HepG2 (cell line): Measurements from ENCODE around the gene NR5A2. TPM values are rescaled to one million over a fixed set of nuclear protein-coding genes. Genes with fewer than 3 reads are reported as not detected.

ENCODE experiments used
- ATAC-seq: fragments of 200-7000 bp; cut with Tn5 transposase; 3 replicates; pipeline ENCODE4 v1.9.1; 2020; ENCODE audit warnings: mild to moderate bottlenecking, moderate library complexity
- BruUV-seq: library from RNA; stranded (reverse); fragments of 400-500 nt; replicated peaks from 2 replicates; lab custom pipeline; 2021; lab: Mats Ljungman, UMichigan
- CTCF ChIA-PET: fragments of 300-600 bp; formaldehyde crosslinking; extraction: SDS; loops from one replicate; lab custom pipeline; 2021; ENCODE audit warnings: low total read pairs, inconsistent platforms, low intra/inter-chr PET ratio; lab: Yijun Ruan, JAX
- POLR2A ChIA-PET: fragments of 350-600 bp; sonication (Branson Sonifier 250); formaldehyde crosslinking; loops from one replicate; lab custom pipeline; 2020; ENCODE audit warnings: antibody characterized with exemption, inconsistent platforms; lab: Yijun Ruan, JAX
- DNase-seq: peaks from one replicate; pipeline ENCODE4 v3.0.0-alpha.2; 2015; ENCODE audit warnings: low spot score
- FAIRE-seq: peaks from 3 replicates; lab custom pipeline; 2011; peaks lifted over from hg19 to GRCh38; lab: Jason Lieb, UNC
- H2AFZ ChIP-seq: one replicate; pipeline ENCODE4 v1.6.1; 2011; ENCODE audit warnings: low read length, inconsistent platforms
- H3K27ac ChIP-seq: fragments of 300-600 bp; 3 replicates; pipeline ENCODE4 v1.8.0; 2011; ENCODE audit warnings: mixed run types, mild to moderate bottlenecking, mixed read lengths, low read length, inconsistent platforms; ENCODE audit not compliant: insufficient read depth; ENCODE audit errors: extremely low read length
- H3K27me3 ChIP-seq, 2 experiments: fragments of 200-600 bp in 1 of 2; 2 replicates in 1 of 2; 3 replicates in 1 of 2; pipeline versions ENCODE4 v1.6.0 to v1.8.0; 2011; ENCODE audit warnings: low read length in 2 of 2, mild to moderate bottlenecking in 2 of 2, moderate library complexity in 2 of 2, inconsistent platforms in 1 of 2; ENCODE audit not compliant: insufficient read depth in 2 of 2, control insufficient read depth in 1 of 2
- H3K36me3 ChIP-seq, 2 experiments: fragments of 200-600 bp in 1 of 2; replicated peaks in 1 of 2; 2 replicates in 1 of 2; 3 replicates in 1 of 2; pipeline versions ENCODE4 v1.5.1 to v1.8.0; 2011; ENCODE audit warnings: low read length in 2 of 2, inconsistent platforms in 1 of 2; ENCODE audit not compliant: insufficient read depth in 2 of 2, control insufficient read depth in 1 of 2
- H3K4me1 ChIP-seq: 2 replicates; pipeline ENCODE4 v1.5.1; 2012; ENCODE audit warnings: low read length, inconsistent platforms; ENCODE audit not compliant: insufficient read depth
- H3K4me2 ChIP-seq: 2 replicates; pipeline ENCODE4 v1.6.0; 2011; ENCODE audit warnings: low read depth, low read length, inconsistent platforms
- H3K4me3 ChIP-seq, 3 experiments: fragments of 200-600 bp in 1 of 3; sonication (generic), shearing (Covaris generic) in 1 of 3; replicated peaks in 1 of 3; 2 replicates each; pipeline ENCODE4 v1.5.1; 2011 to 2016; ENCODE audit warnings: low read length in 3 of 3, inconsistent platforms in 2 of 3, low read depth in 2 of 3, mild to moderate bottlenecking in 2 of 3, control low read depth in 1 of 3, mixed read lengths in 1 of 3; ENCODE audit not compliant: insufficient read depth in 1 of 3
- H3K79me2 ChIP-seq: one replicate; pipeline ENCODE4 v1.6.1; 2011; ENCODE audit warnings: low read length, inconsistent platforms; ENCODE audit not compliant: insufficient read depth
- H3K9ac ChIP-seq: 2 replicates; pipeline ENCODE4 v1.6.0; 2011; ENCODE audit warnings: mild to moderate bottlenecking, low read depth, low read length, inconsistent platforms; ENCODE audit not compliant: insufficient read depth
- H3K9me3 ChIP-seq: 2 replicates; pipeline ENCODE4 v1.5.1; 2012; ENCODE audit warnings: mild to moderate bottlenecking, low read length
- H4K20me1 ChIP-seq: 2 replicates; pipeline ENCODE4 v1.6.0; 2011; ENCODE audit warnings: inconsistent platforms, mild to moderate bottlenecking, low read length, moderate library complexity; ENCODE audit not compliant: insufficient read depth
- FOXJ3 ChIP-seq: sonication (generic); formaldehyde crosslinking; IDR thresholded peaks from 2 replicates; pipeline ENCODE4 v1.4.0; 2020; ENCODE audit warnings: missing genetic modification reagents, mild to moderate bottlenecking, borderline replicate concordance
- MBD4 ChIP-seq: IDR thresholded peaks from 2 replicates; pipeline ENCODE4 v1.6.1; 2012; ENCODE audit warnings: low read length, inconsistent platforms, borderline replicate concordance
- MTA3 ChIP-seq: sonication (generic); formaldehyde crosslinking; IDR thresholded peaks from 2 replicates; pipeline ENCODE4 v1.4.0; 2020; ENCODE audit warnings: missing genetic modification reagents
- RELA ChIP-seq: sonication (generic); formaldehyde crosslinking; IDR thresholded peaks from 2 replicates; pipeline ENCODE4 v1.4.0; 2020; ENCODE audit warnings: missing genetic modification reagents
- ZNF597 ChIP-seq: sonication (generic); formaldehyde crosslinking; IDR thresholded peaks from 2 replicates; pipeline ENCODE4 v1.5.0; 2020; ENCODE audit warnings: missing genetic modification reagents
- ZNF800 ChIP-seq: sonication (generic); formaldehyde crosslinking; IDR thresholded peaks from 2 replicates; pipeline ENCODE4 v1.4.0; 2020; ENCODE audit warnings: missing genetic modification reagents
- ZSCAN22 ChIP-seq: sonication (generic); formaldehyde crosslinking; IDR thresholded peaks from 2 replicates; pipeline ENCODE4 v1.4.0; 2020; ENCODE audit warnings: mild to moderate bottlenecking, missing genetic modification reagents
- WGBS: methylation state at CpG from one replicate; pipeline ENCODE4 v1.1.6; 2017; ENCODE audit warnings: low lambda C conversion rate; 5-methylcytosine and 5-hydroxymethylcytosine counted together
- in situ Hi-C: cut with HindIII; loops from 2 replicates; pipeline ENCODE4 v1.10.0; 2017; ENCODE audit warnings: low pct_unique_long_range_greater_than_20kb; ENCODE audit not compliant: extremely low pct_ligation_motif_present
- intact Hi-C: fragments of 100-400 bp; cut with micrococcal nuclease; formaldehyde crosslinking; loops from one replicate; pipeline ENCODE4 v1.10.0; 2022; ENCODE audit not compliant: unreplicated experiment
- polyA plus RNA-seq, 8 experiments: library from polyadenylated mRNA; depleted of rRNA in 3 of 8; stranded (reverse) in 7 of 8; unstranded in 1 of 8; fragments of >200 nt; fragmentation: Illumina TruSeq in 4 of 8; extraction: Trizol in 4 of 8; gene quantifications; 2 replicates each; pipeline versions ENCODE4 v1.2.1 to v1.2.3, GENCODE V29; 2011 to 2016; ENCODE audit warnings: low read depth in 4 of 8, missing spikeins in 1 of 8, mixed read lengths in 1 of 8; ENCODE audit not compliant: insufficient read depth in 1 of 8
- total RNA-seq, 5 experiments: library from RNA; depleted of rRNA; stranded (reverse); fragments of >200 nt; fragmentation: Illumina TruSeq; extraction: Trizol; gene quantifications; 2 replicates each; pipeline ENCODE4 v1.2.3, GENCODE V29; 2016; ENCODE audit warnings: low read depth in 1 of 5

The NR5A2 gene
- total and polyA plus RNA-seq, 2 of the 13 experiments (the other 11 are each of a cell fraction or from before 2014, with no cell fraction given) = 0.24 to 2.8 TPM

- ATAC-seq (no peak), FAIRE-seq (no peak)
- no peak overlapping the region for H3K9ac ChIP-seq
Measured at GRCh38 chr1:200051620-200052019, 24.1 kb downstream of the NR5A2 start.

More at GRCh38 chr1:200051620-200052019, 24.1 kb downstream of the NR5A2 start:
- no peaks in the 10 kb centered on the region for H4K20me1 ChIP-seq
- H3K36me3 ChIP-seq = no peaks in the 10 kb centered on the region
- no peak overlapping the region for H2AFZ ChIP-seq
- POLR2A ChIA-PET = no interaction called here
- BruUV-seq = no TSS peak
- no peaks in the 10 kb centered on the region for H3K27me3 ChIP-seq
- no peak overlapping the region for H3K4me3 ChIP-seq
- TF ChIP-seq ZNF800 (CRISPR knock-in tag) = no peak
- TF ChIP-seq MBD4 = no peak
- TF ChIP-seq RELA (CRISPR knock-in tag) = no peak
- TF ChIP-seq FOXJ3 (CRISPR knock-in tag) = no peak
- TF ChIP-seq ZNF597 = no peak
- no peak for TF ChIP-seq ZSCAN22
- no peak for TF ChIP-seq MTA3
- in situ Hi-C loops (no loop called here), intact Hi-C loops (no loop called here)
- DNase-seq = no peak
- 73% methylated on average over 4 of the region's 4 CpGs for WGBS
- H3K9me3 ChIP-seq = no peaks in the 10 kb centered on the region
- no peak overlapping the region for H3K4me2 ChIP-seq
- CTCF ChIA-PET = no interaction called here
- no peaks in the 10 kb centered on the region for H3K4me1 ChIP-seq
- H3K79me2 ChIP-seq = no peaks in the 10 kb centered on the region
- H3K27ac ChIP-seq = no peak overlapping the region
